Skeletal muscle satellite cell (primary cell): ENCODE results near the gene ADAMTS19.
"Not testable (repeated sequence)": the region's sequence is repeated elsewhere in the genome, so short reads cannot be mapped to it uniquely, and the experiment has no call there.

ENCODE experiments used
- H3K27me3 ChIP-seq: 2 replicates; pipeline ENCODE4 v1.7.0; 2013; ENCODE audit warnings: low read length; ENCODE audit not compliant: control insufficient read depth, insufficient read depth
- H3K36me3 ChIP-seq: 2 replicates; pipeline ENCODE4 v1.7.0; 2013; ENCODE audit warnings: mild to moderate bottlenecking, control low read depth, low read length; ENCODE audit not compliant: insufficient read depth
- H3K4me1 ChIP-seq: 2 replicates; pipeline ENCODE4 v1.7.0; 2013; ENCODE audit warnings: low read length; ENCODE audit not compliant: control insufficient read depth, insufficient read depth
- H3K4me2 ChIP-seq: 2 replicates; pipeline ENCODE4 v1.7.0; 2013; ENCODE audit warnings: mild to moderate bottlenecking, low read length
- H3K4me3 ChIP-seq: 2 replicates; pipeline ENCODE4 v1.7.0; 2013; ENCODE audit warnings: low read length
- H3K9ac ChIP-seq: 2 replicates; pipeline ENCODE4 v1.7.0; 2013; ENCODE audit warnings: mild to moderate bottlenecking, low read depth, low read length, moderate library complexity
- H3K9me3 ChIP-seq: replicated peaks from 2 replicates; pipeline ENCODE4 v1.7.0; 2013; ENCODE audit warnings: mild to moderate bottlenecking, control low read depth, low read length

Gene ADAMTS19

GRCh38 chr5:129593525-129593924 lies 133.4 kb downstream of the ADAMTS19 start:
- H3K9ac ChIP-seq, result no peak overlapping the region
- no peak overlapping the region for H3K4me3 ChIP-seq
- H3K4me1 ChIP-seq, result peaks cover 5% of the 10 kb centered on the region
- no peaks in the 10 kb centered on the region for H3K27me3 ChIP-seq
- no peaks in the 10 kb centered on the region for H3K9me3 ChIP-seq
- no peak overlapping the region for H3K4me2 ChIP-seq
- H3K36me3 ChIP-seq, result no peaks in the 10 kb centered on the region

DNA sequence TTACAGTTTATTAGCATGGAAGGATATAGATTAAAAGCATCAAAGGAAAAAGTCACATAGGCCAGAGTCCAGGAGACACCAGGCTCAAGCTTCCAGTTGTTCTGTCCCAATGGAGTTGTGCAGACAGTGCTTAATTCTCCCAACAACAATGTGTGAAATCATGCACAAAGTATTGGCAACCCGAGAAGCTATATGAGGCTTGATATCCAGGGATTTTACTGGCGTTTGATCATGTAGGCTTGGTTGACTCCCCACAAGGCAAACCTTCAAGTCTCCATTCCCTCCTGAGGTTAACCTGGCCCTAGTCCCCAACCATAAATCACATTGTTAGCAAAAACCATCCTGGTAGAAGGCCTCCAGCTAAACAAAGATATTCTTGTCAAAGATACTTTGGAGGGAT lies 141.5 kb downstream of the ADAMTS19 start:
- Histone ChIP-seq H3K27me3 (no peaks in the 10 kb centered on the region), H3K9me3 (no peaks in the 10 kb centered on the region), H3K36me3 (no peaks in the 10 kb centered on the region), H3K4me3 (no peak overlapping the region), H3K4me1 (no peaks in the 10 kb centered on the region), H3K4me2 (no peak overlapping the region), H3K9ac (no peak overlapping the region)

- no peaks in the 10 kb centered on the region for H3K27me3 ChIP-seq
- H3K9me3 ChIP-seq, result no peaks in the 10 kb centered on the region
- no peak overlapping the region for H3K9ac ChIP-seq
- H3K36me3 ChIP-seq, result no peaks in the 10 kb centered on the region
- no peak overlapping the region for H3K4me2 ChIP-seq
- no peaks in the 10 kb centered on the region for H3K4me1 ChIP-seq
- H3K4me3 ChIP-seq, result no peak overlapping the region
Observed at GRCh38 chr5:129608350-129608749, 148.3 kb downstream of the ADAMTS19 start.

GRCh38 chr5:129609710-129610109 lies 149.6 kb downstream of the ADAMTS19 start:
- Histone ChIP-seq H3K36me3 (no peaks in the 10 kb centered on the region), H3K9me3 (no peaks in the 10 kb centered on the region), H3K4me2 (no peak overlapping the region), H3K4me1 (no peaks in the 10 kb centered on the region), H3K27me3 (no peaks in the 10 kb centered on the region), H3K9ac (no peak overlapping the region), H3K4me3 (no peak overlapping the region)

DNA sequence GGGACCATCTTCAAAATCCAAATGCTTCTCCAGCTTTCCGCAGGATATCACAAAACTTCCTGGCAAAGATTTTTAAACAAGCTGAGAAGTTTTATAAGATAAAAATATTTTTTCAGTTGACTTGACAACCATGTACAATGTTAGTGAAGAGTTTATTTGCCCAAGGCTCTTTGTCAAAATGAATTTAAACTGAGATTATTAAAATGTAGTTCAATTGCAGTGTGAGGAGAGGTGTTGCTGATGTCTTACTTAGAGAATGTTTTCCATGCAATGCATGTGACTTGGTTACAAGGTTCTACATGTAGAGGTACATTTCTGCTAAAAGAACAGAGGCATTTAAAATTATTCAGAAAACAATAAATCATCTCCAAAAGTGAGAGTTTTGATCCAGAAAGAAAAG lies 156.4 kb downstream of the ADAMTS19 start:
- no peaks in the 10 kb centered on the region for H3K4me1 ChIP-seq
- H3K9me3 ChIP-seq, result no peaks in the 10 kb centered on the region
- H3K9ac ChIP-seq, result no peak overlapping the region
- H3K4me3 ChIP-seq, result no peak overlapping the region
- no peaks in the 10 kb centered on the region for H3K36me3 ChIP-seq
- no peaks in the 10 kb centered on the region for H3K27me3 ChIP-seq
- no peak overlapping the region for H3K4me2 ChIP-seq

- Histone ChIP-seq H3K9ac (no peak overlapping the region), H3K4me3 (no peak overlapping the region), H3K4me1 (no peaks in the 10 kb centered on the region), H3K27me3 (no peaks in the 10 kb centered on the region), H3K36me3 (no peaks in the 10 kb centered on the region), H3K9me3 (no peaks in the 10 kb centered on the region), H3K4me2 (no peak overlapping the region)
Observed at GRCh38 chr5:129617206-129617605, 157.1 kb downstream of the ADAMTS19 start.

DNA sequence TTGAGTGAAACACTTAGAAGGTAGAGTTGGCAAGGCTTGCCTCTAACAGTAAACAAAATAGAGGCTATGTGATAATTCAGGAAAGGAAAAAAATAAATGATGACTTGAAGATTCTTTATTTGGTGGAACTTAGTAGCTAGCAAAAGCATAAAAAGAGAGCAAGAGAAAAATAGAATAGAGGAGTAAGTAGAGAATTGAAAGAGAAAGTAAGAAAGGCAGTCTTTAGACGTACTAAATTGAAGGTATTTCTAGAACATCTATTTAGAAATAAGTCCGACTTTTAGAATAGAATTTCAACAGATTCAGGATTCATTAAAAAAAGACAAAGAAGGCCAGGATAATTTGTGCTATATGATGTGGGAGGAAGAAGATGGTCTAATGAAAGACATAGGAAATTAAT lies 159.7 kb downstream of the ADAMTS19 start:
- H3K9ac ChIP-seq, result no peak overlapping the region
- no peaks in the 10 kb centered on the region for H3K4me1 ChIP-seq
- no peak overlapping the region for H3K4me3 ChIP-seq
- no peaks in the 10 kb centered on the region for H3K9me3 ChIP-seq
- H3K4me2 ChIP-seq, result no peak overlapping the region
- H3K27me3 ChIP-seq, result no peaks in the 10 kb centered on the region
- no peaks in the 10 kb centered on the region for H3K36me3 ChIP-seq

DNA sequence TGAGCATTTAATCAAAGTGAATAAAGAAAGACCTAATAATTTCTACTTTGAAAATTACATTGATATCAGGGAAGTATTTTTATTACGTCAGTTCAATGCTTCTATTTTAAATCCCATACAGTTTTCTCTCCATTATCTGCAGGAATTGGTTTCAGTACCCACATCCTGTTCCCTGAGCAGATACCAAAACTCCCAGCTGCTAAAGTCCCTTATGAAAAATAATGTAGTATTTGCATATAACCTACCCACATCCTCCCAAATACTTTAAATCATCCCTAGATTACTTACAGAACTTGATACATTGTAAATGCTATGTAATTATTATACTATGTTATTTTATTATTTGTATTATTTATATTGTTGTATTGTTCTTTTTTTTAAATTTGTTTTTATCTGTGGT lies 162.4 kb downstream of the ADAMTS19 start:
- Histone ChIP-seq H3K9ac (no peak overlapping the region), H3K4me3 (no peak overlapping the region), H3K36me3 (no peaks in the 10 kb centered on the region), H3K27me3 (no peaks in the 10 kb centered on the region), H3K4me1 (no peaks in the 10 kb centered on the region), H3K4me2 (no peak overlapping the region), H3K9me3 (no peaks in the 10 kb centered on the region)

GRCh38 chr5:129629575-129629974 lies 169.5 kb downstream of the ADAMTS19 start:
- H3K36me3 ChIP-seq, result no peaks in the 10 kb centered on the region
- H3K27me3 ChIP-seq, result no peaks in the 10 kb centered on the region
- H3K9me3 ChIP-seq, result no peaks in the 10 kb centered on the region
- H3K4me3 ChIP-seq, result no peak overlapping the region
- H3K9ac ChIP-seq, result no peak overlapping the region
- no peak overlapping the region for H3K4me2 ChIP-seq
- no peaks in the 10 kb centered on the region for H3K4me1 ChIP-seq

DNA sequence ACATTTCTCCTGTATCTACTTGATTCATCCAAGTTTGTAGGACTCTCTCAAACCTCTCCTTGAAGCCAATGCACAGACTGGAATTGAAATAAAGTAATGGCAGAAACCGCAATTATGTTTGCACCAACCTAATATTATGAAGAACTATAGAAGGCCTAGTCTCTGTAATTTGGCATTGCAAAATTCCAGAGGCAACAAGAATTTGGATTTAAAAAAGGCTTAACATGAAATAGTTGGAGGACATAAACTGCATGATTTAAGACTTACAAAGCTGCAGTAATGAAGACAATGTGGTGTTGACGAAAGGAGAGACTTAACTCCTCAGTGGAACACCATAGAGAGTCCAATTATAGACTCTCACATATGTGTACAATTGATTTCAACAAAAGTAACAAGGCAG lies 170.0 kb downstream of the ADAMTS19 start:
- no peaks in the 10 kb centered on the region for H3K4me1 ChIP-seq
- H3K36me3 ChIP-seq, result no peaks in the 10 kb centered on the region
- no peak overlapping the region for H3K4me2 ChIP-seq
- no peak overlapping the region for H3K4me3 ChIP-seq
- no peak overlapping the region for H3K9ac ChIP-seq
- no peaks in the 10 kb centered on the region for H3K9me3 ChIP-seq
- no peaks in the 10 kb centered on the region for H3K27me3 ChIP-seq

DNA sequence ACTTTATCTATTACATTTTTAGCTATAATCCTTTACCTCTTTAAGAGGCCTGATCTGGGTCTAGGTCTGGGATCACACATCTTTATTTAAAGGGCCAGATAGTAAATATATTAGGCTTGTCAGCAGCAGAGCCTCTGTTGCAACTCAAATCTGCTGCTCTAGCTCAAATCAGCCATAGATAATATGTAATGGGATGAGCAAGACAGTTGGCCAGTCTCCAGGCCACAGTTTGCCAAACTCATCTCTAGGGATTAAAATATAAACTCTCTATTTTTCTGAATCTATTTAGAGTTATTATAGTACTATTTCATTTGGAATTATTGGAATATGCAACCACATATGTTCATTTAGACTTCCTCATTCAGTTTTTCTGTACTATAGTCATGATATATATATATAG lies 171.9 kb downstream of the ADAMTS19 start:
- Histone ChIP-seq H3K4me1 (no peaks in the 10 kb centered on the region), H3K4me2 (no peak overlapping the region), H3K27me3 (no peaks in the 10 kb centered on the region), H3K9me3 (no peaks in the 10 kb centered on the region), H3K36me3 (no peaks in the 10 kb centered on the region), H3K9ac (no peak overlapping the region), H3K4me3 (no peak overlapping the region)

GRCh38 chr5:129637501-129637900 lies 177.4 kb downstream of the ADAMTS19 start:
- not testable (repeated sequence) for H3K36me3 ChIP-seq, H3K27me3 ChIP-seq, H3K4me3 ChIP-seq, H3K9me3 ChIP-seq, H3K4me2 ChIP-seq, H3K4me1 ChIP-seq, H3K9ac ChIP-seq
